Measurements from ENCODE around the gene NRXN2. TPM values are rescaled to one million over a fixed set of nuclear protein-coding genes. Genes with fewer than 3 reads are reported as not detected.

NRXN2 gene
- total RNA-seq, 1 donor from 2014 or later = 10.0 TPM

DNA sequence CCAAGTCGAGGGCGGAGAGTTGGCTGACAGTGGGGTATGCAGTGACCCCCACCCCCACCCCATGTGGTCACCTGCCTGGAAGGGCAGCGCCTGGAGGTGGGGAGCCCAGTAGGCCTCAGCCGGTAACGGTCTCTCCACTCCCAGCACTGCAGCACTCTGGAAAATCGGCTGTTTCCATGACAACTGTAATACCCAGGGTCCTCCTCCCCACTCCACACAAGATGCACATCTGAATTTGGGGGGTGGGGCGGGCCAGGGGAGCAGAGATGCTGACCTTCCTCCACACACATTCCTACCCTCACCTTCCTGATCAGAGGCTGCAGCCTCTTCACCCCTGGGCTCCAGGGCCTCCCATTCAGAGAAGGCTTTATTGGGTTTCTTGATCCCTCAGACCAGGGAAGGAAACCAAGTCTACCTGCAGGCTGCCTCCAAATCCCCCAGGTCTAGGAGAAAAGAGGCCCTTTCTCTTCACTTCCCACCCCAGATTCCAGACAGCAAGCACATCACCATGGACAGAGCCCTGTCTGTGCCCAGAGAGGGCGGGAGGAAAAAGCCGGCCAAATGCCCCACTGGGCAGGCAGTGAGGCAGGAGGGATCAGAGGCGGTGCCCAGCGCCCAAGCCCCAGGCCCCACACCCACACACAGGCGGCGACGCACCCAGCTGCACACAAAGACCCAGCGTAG lies 85.5 kb downstream of the NRXN2 start:
- H3K4me1 Mint-ChIP-seq = peaks cover 25% of the 10 kb centered on the region

DNA sequence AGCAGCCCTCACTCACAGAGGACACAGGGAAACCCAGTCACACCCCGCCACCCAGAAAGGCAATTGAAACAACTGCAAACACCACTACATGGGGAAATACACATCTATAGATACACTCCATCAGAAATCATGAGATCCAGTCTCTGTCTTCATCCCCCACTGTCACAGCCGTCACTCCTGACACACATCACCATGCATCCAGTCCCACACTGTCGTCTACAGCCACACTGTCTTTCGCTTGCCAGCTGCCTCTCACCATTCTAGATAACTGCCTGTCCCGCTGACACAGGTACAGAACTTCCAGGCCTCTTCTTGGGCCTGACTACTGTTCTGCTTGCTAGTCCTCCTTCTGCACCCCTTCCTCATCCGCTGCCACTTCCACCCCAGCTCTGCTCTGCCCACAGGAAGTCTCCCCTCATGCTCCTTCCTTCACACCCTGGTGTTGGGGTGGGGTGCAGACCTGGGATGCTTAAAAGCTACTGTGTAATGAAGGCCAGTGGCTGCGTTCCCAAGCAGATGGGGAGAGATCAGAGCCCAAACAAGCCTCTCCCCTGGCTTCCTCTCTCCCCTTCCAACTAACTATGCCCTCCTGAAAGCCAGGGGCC lies 89.3 kb downstream of the NRXN2 start:
- no peak for DNase-seq (ENCODE audit: low read depth, low spot score)
- peaks cover 18% of the 10 kb centered on the region for H3K27me3 Mint-ChIP-seq (ENCODE audit: low read depth)
- peaks cover 25% of the 10 kb centered on the region for H3K4me1 Mint-ChIP-seq
- no peaks in the 10 kb centered on the region for H3K36me3 Mint-ChIP-seq (ENCODE audit: low read depth)
- TF ChIP-seq, protein P1, sequence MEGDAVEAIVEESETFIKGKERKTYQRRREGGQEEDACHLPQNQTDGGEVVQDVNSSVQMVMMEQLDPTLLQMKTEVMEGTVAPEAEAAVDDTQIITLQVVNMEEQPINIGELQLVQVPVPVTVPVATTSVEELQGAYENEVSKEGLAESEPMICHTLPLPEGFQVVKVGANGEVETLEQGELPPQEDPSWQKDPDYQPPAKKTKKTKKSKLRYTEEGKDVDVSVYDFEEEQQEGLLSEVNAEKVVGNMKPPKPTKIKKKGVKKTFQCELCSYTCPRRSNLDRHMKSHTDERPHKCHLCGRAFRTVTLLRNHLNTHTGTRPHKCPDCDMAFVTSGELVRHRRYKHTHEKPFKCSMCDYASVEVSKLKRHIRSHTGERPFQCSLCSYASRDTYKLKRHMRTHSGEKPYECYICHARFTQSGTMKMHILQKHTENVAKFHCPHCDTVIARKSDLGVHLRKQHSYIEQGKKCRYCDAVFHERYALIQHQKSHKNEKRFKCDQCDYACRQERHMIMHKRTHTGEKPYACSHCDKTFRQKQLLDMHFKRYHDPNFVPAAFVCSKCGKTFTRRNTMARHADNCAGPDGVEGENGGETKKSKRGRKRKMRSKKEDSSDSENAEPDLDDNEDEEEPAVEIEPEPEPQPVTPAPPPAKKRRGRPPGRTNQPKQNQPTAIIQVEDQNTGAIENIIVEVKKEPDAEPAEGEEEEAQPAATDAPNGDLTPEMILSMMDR (conservative IDR thresholded peaks at IDR 0.05) = no peak
- no peaks in the 10 kb centered on the region for H3K9me3 Mint-ChIP-seq
- no peak overlapping the region for H3K4me3 Mint-ChIP-seq
- peak overlapping the region; percentile 87 for H3K27ac Mint-ChIP-seq (ENCODE audit: unreplicated experiment)

More for the DNA sequence above, 85.5 kb downstream of the NRXN2 start:
- peak overlapping the region; percentile 68 for H3K4me3 Mint-ChIP-seq
- H3K27ac Mint-ChIP-seq (ENCODE audit: unreplicated experiment) = no peak overlapping the region
- H3K27me3 Mint-ChIP-seq (ENCODE audit: low read depth) = peaks cover 10% of the 10 kb centered on the region
- H3K9me3 Mint-ChIP-seq = no peaks in the 10 kb centered on the region
- no peaks in the 10 kb centered on the region for H3K36me3 Mint-ChIP-seq (ENCODE audit: low read depth)
- DNase-seq (ENCODE audit: low read depth, low spot score) = no peak
- TF ChIP-seq, protein P1 (conservative IDR thresholded peaks at IDR 0.05) = no peak

DNA sequence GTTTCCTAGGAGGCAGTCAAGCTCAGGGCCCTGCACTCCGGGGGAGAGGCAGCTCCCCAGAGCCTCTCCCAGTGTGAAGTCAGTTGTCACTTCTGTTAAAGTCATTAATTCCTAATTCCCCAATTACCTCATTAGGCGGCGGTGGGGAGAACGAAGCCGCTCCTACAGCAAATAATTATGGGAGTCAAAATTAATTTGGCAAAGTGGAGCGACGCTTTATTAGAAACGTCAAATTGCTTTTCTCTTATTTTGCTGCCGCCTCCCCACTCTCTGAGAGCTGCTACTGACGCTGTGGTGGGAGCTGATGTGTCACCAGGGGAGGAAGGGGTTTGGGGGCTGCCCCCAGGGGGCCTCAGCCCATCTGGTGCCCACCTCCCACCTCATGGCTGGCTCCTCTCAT lies 90.3 kb downstream of the NRXN2 start:
- no peaks in the 10 kb centered on the region for H3K9me3 Mint-ChIP-seq
- H3K36me3 Mint-ChIP-seq (ENCODE audit: low read depth) = no peaks in the 10 kb centered on the region

DNA sequence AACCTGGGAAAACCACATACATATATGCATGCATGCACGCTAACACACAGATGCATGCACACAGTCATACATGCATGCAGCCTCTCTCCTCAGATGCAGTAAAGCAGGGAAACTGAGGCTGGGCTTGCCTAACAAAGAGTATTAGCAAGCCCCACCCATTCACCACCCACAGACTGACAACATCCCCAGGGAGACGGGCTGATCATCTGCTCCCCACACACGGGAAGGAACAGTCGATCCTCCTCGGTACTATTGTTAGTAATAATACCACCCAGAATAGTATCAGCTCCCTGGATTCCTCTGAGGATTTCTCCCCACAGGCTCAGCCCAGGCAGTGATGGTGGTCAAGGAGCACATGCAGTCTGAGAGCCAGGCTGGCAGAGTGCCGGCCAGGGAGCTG lies 90.8 kb downstream of the NRXN2 start:
- H3K36me3 Mint-ChIP-seq (ENCODE audit: low read depth) = no peaks in the 10 kb centered on the region
- DNase-seq (ENCODE audit: low read depth, low spot score) = no peak
- no peak overlapping the region for H3K27ac Mint-ChIP-seq (ENCODE audit: unreplicated experiment)
- no peaks in the 10 kb centered on the region for H3K9me3 Mint-ChIP-seq
- H3K27me3 Mint-ChIP-seq (ENCODE audit: low read depth) = peaks cover 15% of the 10 kb centered on the region
- peaks cover 16% of the 10 kb centered on the region for H3K4me1 Mint-ChIP-seq
- TF ChIP-seq, protein P1 (conservative IDR thresholded peaks at IDR 0.05) = no peak
- H3K4me3 Mint-ChIP-seq = no peak overlapping the region

More for the DNA sequence above, 90.3 kb downstream of the NRXN2 start:
- H3K4me3 Mint-ChIP-seq = no peak overlapping the region
- H3K27ac Mint-ChIP-seq (ENCODE audit: unreplicated experiment) = no peak overlapping the region
- H3K27me3 Mint-ChIP-seq (ENCODE audit: low read depth) = peaks cover 15% of the 10 kb centered on the region
- DNase-seq (ENCODE audit: low read depth, low spot score) = no peak
- peaks cover 19% of the 10 kb centered on the region for H3K4me1 Mint-ChIP-seq
- TF ChIP-seq, protein P1 (conservative IDR thresholded peaks at IDR 0.05) = no peak

DNA sequence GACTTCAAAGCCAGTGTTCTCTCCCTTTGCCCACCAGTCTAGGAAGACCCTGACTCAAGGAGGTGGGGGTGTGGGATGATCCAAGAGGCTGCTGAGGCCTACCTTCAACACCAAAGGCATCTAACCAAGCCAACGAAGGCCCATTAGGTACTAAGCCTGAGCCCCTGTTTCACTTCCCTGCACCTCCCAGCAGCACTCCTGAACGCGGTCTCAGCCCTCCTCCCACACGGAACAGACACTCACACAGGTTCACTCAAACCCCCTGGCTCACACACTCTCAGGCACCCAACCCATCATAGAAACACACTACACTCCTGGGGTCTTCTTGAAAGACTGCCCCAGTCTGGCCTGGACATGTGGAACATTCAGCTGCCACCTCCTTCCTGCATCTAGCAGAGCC lies 91.3 kb downstream of the NRXN2 start:
- Mint-ChIP-seq H3K36me3 (ENCODE audit: low read depth) (no peaks in the 10 kb centered on the region), H3K4me1 (peaks cover 16% of the 10 kb centered on the region), H3K27ac (ENCODE audit: unreplicated experiment) (no peak overlapping the region), H3K27me3 (ENCODE audit: low read depth) (peaks cover 15% of the 10 kb centered on the region), H3K9me3 (no peaks in the 10 kb centered on the region), H3K4me3 (no peak overlapping the region)
- DNase-seq (ENCODE audit: low read depth, low spot score) = no peak
- TF ChIP-seq, protein P1 (conservative IDR thresholded peaks at IDR 0.05) = no peak
